Stimulated activated CD8-positive, alpha-beta memory T cell treated with anti-CD3 and anti-CD28 coated beads, Interleukin-4, amount 100 ng/mL, for 48 hours (primary cell): ENCODE measurements around the gene AMPH.
A peak's percentile ranks its signal among the peaks of the same experiment; 100 is the strongest.

Experiments used
- DNase-seq: peaks from one replicate; pipeline ENCODE4 v3.0.0-alpha.2; 2020

Gene AMPH

GRCh38 chr7:38630720-38631673, at the start of gene AMPH:
Gene AMPH, minus strand, starts transcription at chr7:38631373. Its CDS starts 22 bp downstream, at chr7:38631351.
- DNase-seq: peak; percentile 55

DNA sequence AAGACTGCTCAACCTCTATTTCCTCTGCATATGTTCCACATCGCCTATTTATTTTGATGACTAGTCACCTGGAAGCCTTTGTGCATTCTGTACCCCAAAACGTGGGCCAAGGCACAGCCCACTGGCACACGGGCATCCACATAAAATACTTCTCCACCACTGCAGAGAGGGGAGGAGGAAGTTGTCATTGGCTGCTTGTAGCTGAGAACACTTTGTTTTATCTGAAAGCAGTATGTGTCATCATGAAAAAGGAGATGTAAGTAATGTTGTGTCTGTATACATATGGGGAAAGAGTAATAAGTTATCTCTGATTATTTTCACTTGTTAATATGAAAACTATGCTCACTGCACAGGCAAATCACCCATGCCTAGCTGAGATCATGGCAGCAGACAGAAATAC, 48.2 kb upstream of the AMPH start:
- no peak for DNase-seq

- no peak for DNase-seq
Measured at GRCh38 chr7:38678698-38679054, 47.5 kb upstream of the AMPH start.

- no peak for DNase-seq
Measured at GRCh38 chr7:38677981-38678697, 47.0 kb upstream of the AMPH start.

- DNase-seq: no peak
Measured at GRCh38 chr7:38675494-38676106, 44.4 kb upstream of the AMPH start.

DNA sequence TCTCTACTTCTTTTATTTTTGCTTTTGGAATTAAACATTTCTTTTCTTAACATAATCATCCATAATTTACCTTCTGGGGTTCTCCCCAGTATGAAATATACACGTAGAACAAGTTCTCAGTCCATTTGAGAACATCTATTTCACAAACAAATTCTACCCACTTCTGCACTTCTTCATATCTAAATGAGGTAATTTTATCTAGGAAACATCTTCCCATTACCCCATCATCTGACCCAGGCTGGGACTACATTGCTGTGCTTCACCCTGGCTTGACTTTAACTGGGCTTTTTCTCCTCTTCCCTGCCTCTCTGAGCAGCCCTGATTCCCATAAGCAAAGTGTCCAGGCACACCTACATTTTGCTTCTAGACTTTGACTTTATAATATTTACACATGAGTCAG, 43.3 kb upstream of the AMPH start:
- DNase-seq: no peak

GRCh38 chr7:38673795-38674194, 42.6 kb upstream of the AMPH start:
- DNase-seq: no peak

- no peak for DNase-seq
Measured at GRCh38 chr7:38671911-38672905, 41.0 kb upstream of the AMPH start.

DNA sequence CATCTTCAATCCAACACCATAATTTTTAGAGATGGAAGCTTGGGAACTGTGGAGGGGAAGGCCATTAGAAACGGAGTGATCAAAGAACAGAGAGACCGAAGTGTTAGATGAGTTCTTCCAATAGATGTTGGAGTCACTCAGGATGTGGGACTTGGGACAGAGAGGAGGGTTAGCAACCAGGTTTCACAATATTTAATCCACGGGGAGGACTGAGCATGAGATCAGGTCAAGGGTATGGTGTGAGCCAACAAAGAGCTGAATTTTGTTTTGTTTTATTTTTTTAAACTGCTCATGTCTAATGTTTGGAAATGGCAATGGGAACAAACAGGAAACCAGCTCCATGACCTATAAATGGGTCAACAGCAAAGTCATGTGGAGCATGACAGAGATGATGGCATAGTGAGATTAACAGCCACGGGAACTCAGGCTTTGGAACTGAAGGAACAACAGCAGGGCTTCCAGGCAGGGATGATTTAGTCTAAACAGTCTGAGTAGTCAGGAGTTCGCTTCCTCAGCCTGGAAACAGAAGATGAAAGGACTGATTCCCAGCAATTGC, 38.9 kb upstream of the AMPH start:
- DNase-seq: no peak

DNA sequence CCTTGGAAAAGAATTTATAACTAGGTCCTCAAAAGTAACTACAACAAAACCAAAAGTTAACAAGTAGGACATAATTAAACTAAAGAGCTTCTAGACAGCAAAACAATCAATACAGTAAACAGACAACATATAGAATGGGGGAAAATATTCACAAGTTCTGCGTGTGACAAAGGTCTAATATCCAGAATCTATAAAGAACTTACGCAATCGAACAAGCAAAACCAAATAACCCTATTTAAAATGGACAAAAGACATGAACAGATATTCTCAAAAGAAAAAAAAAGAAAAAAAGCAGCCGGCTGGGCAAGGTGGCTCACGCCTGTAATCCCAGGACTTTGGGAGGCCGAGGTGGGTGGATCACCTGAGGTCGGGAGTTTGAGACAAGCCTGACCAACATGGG, 33.8 kb upstream of the AMPH start:
- DNase-seq: no peak

DNA sequence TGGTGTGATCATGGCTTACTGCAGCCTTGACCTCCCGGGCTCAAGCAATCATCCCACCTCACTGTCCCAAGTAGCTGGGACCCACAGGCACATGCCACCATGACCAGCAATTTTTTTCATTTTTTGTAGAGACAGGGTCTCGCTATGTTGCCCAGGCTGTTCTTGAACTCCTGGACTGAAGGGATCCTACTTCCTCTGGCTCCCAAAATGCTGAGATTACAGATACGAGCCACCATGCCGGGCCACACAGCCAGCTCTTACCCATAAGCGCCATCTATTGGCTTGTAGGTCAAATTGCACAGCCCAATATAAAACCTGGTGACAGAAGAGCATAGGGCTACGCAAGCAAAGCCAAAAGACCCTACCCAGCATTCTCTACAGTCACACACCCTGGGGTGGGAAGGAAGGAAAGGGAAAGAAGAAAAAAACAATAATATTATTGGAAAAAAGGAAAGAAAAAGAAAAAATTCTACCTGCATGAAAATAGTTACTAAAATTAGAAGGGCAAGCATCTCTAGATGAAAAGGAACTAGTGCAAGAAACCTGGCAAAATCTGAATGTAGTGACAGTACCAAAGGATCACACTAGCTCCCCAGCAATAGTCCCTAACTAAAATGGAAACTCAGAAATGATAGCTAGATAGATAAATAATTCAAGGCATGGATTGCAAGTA, 29.4 kb upstream of the AMPH start:
- peak; percentile 37 for DNase-seq

GRCh38 chr7:38659931-38660330, 28.8 kb upstream of the AMPH start:
- DNase-seq: no peak

DNA sequence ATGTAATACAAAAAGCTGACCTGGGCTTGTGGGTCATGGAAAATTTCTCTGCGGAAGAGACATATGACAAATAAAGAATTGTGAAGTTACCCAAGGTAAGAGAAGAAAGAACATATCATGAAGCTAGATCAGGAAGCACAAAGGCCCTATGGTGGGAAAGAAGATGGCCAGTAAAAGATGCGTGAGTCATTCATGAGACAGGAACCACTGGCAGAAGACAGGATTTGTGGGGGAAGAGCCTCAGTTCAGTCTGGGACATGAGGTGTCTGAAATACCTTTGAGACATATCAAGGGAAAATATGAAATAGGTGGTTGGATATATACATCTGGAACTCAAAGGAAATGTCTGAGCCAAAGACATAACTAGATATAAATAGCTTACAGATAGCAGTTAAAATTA, 27.7 kb upstream of the AMPH start:
- DNase-seq: no peak

DNA sequence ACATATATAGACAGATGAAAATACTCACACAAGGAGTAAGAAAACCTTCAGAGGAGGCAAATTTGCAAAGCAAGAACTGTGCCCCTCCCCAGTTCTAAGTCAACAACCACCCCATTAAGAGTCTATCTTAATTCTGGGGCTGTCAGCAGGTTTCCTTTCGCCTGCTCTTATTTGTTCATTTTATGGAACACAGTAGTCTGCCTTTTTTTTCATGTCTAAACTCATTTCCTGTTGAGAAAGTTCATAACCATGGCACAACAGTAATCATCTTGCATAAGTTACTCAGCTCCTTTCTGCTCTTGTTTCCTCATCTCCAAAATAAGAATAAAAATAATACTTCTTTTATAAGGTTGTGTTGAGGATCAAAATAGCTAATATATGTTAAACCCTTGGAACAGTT, 25.8 kb upstream of the AMPH start:
- no peak for DNase-seq

- no peak for DNase-seq
Measured at GRCh38 chr7:38655833-38656774, 24.9 kb upstream of the AMPH start.

DNA sequence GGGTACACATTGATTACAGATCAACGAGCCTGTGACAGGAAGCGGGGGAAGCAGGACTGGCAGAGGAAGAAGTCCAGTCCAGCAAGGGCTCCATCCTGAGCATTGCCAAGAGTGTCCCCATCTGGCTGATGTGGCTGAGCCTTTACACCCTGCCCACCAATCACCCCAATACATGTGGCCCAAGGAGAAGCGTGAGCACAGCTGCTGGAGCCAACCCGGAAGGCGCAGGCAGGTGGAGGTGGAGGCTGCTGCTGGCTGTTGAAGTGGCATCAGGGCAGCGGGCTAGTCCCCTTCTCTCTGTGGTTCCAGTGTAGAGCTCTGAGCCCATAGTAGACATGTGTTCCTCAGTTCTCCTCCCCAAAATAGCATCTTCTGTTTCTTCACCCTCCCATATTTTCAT, 6.8 kb upstream of the AMPH start:
- DNase-seq: no peak

- DNase-seq: no peak
Measured at GRCh38 chr7:38632411-38632810, 1.2 kb upstream of the AMPH start.

GRCh38 chr7:38629651-38630510, 1.3 kb downstream of the AMPH start:
- no peak for DNase-seq

GRCh38 chr7:38628630-38629385, 2.4 kb downstream of the AMPH start:
- DNase-seq: no peak
